Measurements from ENCODE around the gene TAS1R1. TPM values are rescaled to one million over a fixed set of nuclear protein-coding genes. Genes with fewer than 3 reads are reported as not detected.

Gene TAS1R1
- total RNA-seq, 2 experiments from 2014 or later, result not detected

DNA sequence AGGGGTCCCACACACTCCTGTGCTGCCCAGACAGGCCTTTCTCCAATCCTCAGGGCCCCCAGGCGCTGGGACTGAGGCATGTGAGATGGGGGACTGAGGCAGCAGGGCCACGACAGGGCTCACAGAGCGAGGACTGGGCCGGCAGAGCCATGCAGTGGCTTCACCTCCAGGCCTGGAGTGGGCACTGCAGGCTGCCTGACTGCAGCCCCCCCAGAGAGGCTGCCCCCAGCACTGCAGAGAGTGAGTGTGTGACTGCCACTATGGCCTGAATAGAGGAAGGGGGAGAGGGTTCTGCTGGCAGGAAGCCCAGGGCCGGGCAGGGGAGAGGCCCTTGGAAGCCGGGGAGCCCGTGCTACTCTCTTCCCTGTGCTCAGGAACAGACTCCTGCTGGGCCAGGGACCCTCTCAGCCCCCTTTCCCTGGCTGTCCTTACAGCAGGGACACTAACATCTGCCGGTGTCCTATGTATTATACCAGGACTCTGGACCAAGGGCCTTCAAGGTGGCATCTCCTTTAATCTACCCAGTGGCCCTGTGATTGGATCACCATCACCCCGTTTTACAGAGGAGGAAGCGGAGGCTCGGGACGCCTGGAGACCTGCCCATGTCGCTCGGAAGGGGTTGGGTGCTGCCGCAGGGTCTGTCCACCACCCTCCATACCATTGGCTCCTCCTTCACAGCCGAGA, 43.4 kb upstream of the TAS1R1 start:
- Mint-ChIP-seq H3K27me3 (ENCODE audit: low read depth) (no peaks in the 10 kb centered on the region), H3K4me1 (ENCODE audit: low read depth) (no peaks in the 10 kb centered on the region), H3K27ac (no peak overlapping the region), H3K9me3 (no peaks in the 10 kb centered on the region), H3K4me3 (no peak overlapping the region), H3K36me3 (ENCODE audit: low read depth) (no peaks in the 10 kb centered on the region)
- CTCF ChIA-PET, result interaction anchor here (0.6 kb wide), 1 partner anchor 174 kb away, joined by 3 read pairs; no protein-coding TSS in a partner anchor
- DNase-seq, result no peak
- intact Hi-C loops (cut with micrococcal nuclease), result no loop called here

DNA sequence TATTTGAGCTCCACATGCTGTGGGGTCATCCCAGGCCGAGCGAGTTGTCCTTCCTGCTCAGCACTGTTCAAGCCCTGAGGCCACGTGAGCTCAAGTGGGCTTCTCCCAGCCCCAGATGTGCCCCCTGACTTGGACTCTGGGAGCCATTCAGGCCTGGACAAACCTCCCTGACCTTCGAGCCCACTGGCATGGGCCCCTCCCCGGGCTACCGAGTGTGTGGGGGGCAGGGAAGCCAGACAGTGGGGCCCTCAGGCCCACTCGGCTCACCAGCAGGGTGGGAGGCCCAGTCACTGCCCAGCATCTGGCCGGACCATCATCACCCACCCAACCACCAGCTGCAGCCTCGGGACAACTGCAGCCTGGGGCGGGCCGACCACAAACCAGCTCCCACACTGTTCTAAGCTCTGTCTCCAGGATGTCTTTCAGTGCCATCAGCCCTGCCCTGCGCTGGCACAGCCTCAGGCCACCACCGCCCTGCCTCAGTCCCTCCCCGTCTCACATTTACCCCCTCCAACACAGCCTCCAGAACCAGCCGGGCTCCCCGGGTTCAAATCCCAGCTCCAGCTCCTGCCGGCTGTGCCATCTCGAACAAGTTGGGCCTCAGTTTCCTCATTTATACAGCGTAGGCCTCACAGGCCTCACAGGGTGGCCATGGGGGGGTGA, 42.7 kb upstream of the TAS1R1 start:
- no peaks in the 10 kb centered on the region for H3K4me1 Mint-ChIP-seq (ENCODE audit: low read depth)
- DNase-seq, result no peak
- CTCF ChIA-PET, result no interaction called here
- no peak overlapping the region for H3K4me3 Mint-ChIP-seq
- no peaks in the 10 kb centered on the region for H3K27me3 Mint-ChIP-seq (ENCODE audit: low read depth)
- H3K27ac Mint-ChIP-seq, result no peak overlapping the region
- intact Hi-C loops (cut with micrococcal nuclease), result no loop called here
- no peaks in the 10 kb centered on the region for H3K36me3 Mint-ChIP-seq (ENCODE audit: low read depth)
- H3K9me3 Mint-ChIP-seq, result no peaks in the 10 kb centered on the region

DNA sequence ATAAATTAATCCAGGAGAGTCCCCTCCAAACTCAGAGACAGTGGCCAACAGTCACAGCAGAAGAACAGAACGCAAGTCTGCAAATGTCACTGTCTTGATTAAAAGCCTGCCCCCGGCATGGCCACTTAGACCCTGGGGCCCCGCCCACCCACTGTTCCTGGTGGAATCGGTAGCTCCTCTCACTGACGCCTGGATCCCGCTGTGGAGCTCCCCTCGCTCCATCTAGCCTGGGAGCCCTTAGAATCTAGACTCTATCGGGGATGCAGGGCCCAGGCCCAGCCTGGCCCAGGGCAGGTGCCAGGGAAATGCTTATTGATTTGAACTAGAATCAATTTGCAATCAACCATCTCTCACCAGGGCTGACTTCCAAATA, 42.2 kb upstream of the TAS1R1 start:
- Mint-ChIP-seq H3K36me3 (ENCODE audit: low read depth) (no peaks in the 10 kb centered on the region), H3K27me3 (ENCODE audit: low read depth) (no peaks in the 10 kb centered on the region), H3K9me3 (no peaks in the 10 kb centered on the region), H3K4me1 (ENCODE audit: low read depth) (no peaks in the 10 kb centered on the region), H3K27ac (no peak overlapping the region), H3K4me3 (no peak overlapping the region)
- no peak for DNase-seq
- CTCF ChIA-PET, result no interaction called here
- intact Hi-C loops (cut with micrococcal nuclease), result no loop called here

DNA sequence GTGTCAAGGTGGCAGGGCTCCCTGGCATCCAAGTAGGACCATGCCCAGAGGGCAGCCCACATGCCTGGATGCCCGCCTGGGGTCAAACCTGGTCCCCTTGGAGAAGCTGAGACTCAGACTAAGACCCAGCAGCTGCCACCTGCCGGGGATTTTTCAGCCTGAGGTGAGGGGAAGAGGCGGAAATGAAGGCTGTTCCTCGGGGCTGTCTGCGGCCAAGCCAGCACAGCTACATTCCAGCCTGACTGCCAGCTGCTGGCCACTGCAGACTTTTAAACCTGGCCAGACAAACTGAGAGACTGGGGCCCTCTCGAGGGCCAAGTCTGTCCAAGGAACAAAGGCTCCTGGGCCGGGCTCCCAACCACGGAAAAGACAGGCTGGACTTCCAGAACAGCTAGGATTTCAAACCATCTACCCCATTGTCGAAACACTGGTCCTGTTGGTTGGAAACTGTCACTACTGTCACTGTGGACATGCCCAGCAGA, 41.7 kb upstream of the TAS1R1 start:
- H3K27ac Mint-ChIP-seq, result no peak overlapping the region
- no peak overlapping the region for H3K4me3 Mint-ChIP-seq
- H3K27me3 Mint-ChIP-seq (ENCODE audit: low read depth), result no peaks in the 10 kb centered on the region
- H3K9me3 Mint-ChIP-seq, result no peaks in the 10 kb centered on the region
- intact Hi-C loops (cut with micrococcal nuclease), result no loop called here
- H3K36me3 Mint-ChIP-seq (ENCODE audit: low read depth), result no peaks in the 10 kb centered on the region
- no peaks in the 10 kb centered on the region for H3K4me1 Mint-ChIP-seq (ENCODE audit: low read depth)
- CTCF ChIA-PET, result no interaction called here
- no peak for DNase-seq

DNA sequence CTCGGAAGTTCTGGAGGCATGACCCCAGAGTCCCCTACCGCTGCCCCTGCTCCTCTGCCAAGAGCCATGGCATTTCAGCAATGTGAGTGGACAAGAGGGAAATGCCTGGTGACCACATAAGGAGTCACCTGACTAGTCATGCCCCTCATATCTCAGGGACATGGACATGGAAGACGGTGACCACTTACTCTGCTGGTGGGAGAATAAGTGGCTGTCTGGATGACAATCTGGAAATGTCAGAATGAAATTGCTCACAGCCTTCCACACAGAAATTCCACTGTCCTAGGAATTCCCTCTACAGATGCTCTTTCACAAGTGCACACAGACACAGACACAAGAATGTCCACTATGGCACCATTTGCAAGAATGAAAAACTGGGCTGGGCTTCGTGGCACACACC, 39.3 kb upstream of the TAS1R1 start:
- no peaks in the 10 kb centered on the region for H3K4me1 Mint-ChIP-seq (ENCODE audit: low read depth)
- no peaks in the 10 kb centered on the region for H3K27me3 Mint-ChIP-seq (ENCODE audit: low read depth)
- DNase-seq, result no peak
- H3K4me3 Mint-ChIP-seq, result no peak overlapping the region
- H3K9me3 Mint-ChIP-seq, result no peaks in the 10 kb centered on the region
- H3K36me3 Mint-ChIP-seq (ENCODE audit: low read depth), result no peaks in the 10 kb centered on the region
- no peak overlapping the region for H3K27ac Mint-ChIP-seq
- CTCF ChIA-PET, result interaction anchor here (1.5 kb wide), 1 partner anchor 8 kb away, joined by 3 read pairs; no protein-coding TSS in a partner anchor
- intact Hi-C loops (cut with micrococcal nuclease), result no loop called here

DNA sequence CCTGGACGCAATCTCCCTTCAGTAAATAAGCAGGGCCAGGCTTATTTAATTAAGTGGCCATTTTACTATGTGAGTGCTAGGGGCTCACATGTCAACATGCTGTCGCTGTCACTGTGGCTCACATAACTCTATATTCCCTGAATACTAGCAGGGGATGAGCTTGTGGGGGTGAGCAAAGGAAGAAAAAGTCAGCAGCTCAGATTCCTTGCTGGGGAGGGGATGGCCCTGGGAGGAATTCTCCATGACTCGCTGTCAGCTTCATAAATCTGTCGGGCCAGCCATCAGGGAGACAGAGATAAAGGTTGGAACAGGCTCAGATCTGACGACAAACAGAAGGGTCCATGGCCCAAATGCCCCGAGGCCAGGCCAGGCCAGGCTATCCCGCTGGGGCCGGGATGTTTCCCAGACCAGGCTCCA, 37.7 kb upstream of the TAS1R1 start:
- no peaks in the 10 kb centered on the region for H3K36me3 Mint-ChIP-seq (ENCODE audit: low read depth)
- no peaks in the 10 kb centered on the region for H3K9me3 Mint-ChIP-seq
- CTCF ChIA-PET, result interaction anchor here (1.0 kb wide), 1 partner anchor 115 kb away, joined by 3 read pairs; no protein-coding TSS in a partner anchor
- H3K27ac Mint-ChIP-seq, result no peak overlapping the region
- no peak for DNase-seq
- intact Hi-C loops (cut with micrococcal nuclease), result no loop called here
- no peaks in the 10 kb centered on the region for H3K27me3 Mint-ChIP-seq (ENCODE audit: low read depth)
- H3K4me1 Mint-ChIP-seq (ENCODE audit: low read depth), result no peaks in the 10 kb centered on the region
- H3K4me3 Mint-ChIP-seq, result no peak overlapping the region

DNA sequence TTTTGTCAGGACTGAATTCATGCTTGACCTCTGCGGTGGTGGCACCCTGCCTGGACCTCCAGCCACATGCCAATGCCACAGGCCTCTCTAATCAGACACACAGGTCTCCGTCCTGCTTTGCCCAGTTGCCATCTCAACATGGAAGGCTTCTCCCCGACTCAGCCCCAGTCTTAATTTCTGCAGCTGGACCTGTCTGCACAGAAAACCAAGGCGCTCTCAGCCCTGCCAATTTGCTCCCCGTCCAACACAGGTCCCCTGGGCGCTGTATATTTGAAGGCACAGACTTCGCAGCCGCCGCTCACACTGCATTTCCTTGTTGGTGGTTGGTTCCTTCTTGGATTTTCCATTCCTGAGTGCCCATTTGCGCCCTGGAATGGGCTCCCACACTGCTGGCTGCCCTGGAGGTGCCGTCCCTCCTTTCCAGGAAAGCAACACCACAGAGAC, 35.6 kb upstream of the TAS1R1 start:
- no peak overlapping the region for H3K4me3 Mint-ChIP-seq
- H3K4me1 Mint-ChIP-seq (ENCODE audit: low read depth), result no peaks in the 10 kb centered on the region
- no peaks in the 10 kb centered on the region for H3K27me3 Mint-ChIP-seq (ENCODE audit: low read depth)
- no peak overlapping the region for H3K27ac Mint-ChIP-seq
- DNase-seq, result no peak
- peaks cover 5% of the 10 kb centered on the region for H3K36me3 Mint-ChIP-seq (ENCODE audit: low read depth)
- H3K9me3 Mint-ChIP-seq, result no peaks in the 10 kb centered on the region
- CTCF ChIA-PET, result no interaction called here
- intact Hi-C loops (cut with micrococcal nuclease), result no loop called here

DNA sequence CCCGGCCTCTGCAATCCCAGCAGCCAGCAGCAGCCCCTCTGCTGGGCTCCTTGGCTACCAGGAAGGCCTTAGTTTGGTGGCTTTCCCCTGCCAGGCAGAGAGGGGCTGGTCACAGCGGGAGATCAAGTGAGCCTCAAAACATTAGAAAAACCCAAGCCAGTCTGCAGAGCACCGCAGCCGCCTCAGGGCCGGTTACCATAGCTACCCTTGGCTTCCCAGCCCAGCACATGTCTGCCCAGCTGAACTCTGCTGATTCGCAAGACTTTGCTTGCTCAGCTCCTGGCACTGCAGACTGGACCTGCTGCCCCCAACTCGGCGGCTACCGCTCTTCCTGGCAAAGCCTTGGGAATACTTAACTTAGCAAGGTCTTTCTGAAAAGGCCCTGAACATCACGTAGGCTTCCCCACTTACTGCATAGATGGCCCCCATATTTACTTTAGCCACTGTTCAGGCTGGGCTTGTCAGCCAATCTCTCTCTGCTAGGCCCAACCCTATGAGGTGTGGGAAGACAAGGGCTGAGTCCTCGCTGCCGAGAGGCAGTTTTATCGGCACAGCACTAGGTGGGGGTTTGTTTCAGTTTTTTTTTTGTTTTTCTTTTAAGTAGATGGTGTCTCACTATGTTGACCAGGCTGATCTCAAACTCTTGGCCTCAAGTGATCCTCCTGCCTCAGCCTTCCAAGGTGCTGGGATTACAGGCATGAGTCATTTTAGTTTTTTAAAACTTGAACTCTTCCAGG, 35.0 kb upstream of the TAS1R1 start:
- CTCF ChIA-PET, result interaction anchor here (1.7 kb wide), 1 partner anchor 34 kb away, joined by 3 read pairs; no protein-coding TSS in a partner anchor
- no peak overlapping the region for H3K27ac Mint-ChIP-seq
- H3K27me3 Mint-ChIP-seq (ENCODE audit: low read depth), result no peaks in the 10 kb centered on the region
- intact Hi-C loops (cut with micrococcal nuclease), result loop anchor here (5.0 kb wide), 1 partner anchor 33 kb away; no protein-coding TSS in a partner anchor
- H3K9me3 Mint-ChIP-seq, result no peaks in the 10 kb centered on the region
- H3K4me3 Mint-ChIP-seq, result no peak overlapping the region
- no peak for DNase-seq
- no peaks in the 10 kb centered on the region for H3K4me1 Mint-ChIP-seq (ENCODE audit: low read depth)
- peaks cover 6% of the 10 kb centered on the region for H3K36me3 Mint-ChIP-seq (ENCODE audit: low read depth)

DNA sequence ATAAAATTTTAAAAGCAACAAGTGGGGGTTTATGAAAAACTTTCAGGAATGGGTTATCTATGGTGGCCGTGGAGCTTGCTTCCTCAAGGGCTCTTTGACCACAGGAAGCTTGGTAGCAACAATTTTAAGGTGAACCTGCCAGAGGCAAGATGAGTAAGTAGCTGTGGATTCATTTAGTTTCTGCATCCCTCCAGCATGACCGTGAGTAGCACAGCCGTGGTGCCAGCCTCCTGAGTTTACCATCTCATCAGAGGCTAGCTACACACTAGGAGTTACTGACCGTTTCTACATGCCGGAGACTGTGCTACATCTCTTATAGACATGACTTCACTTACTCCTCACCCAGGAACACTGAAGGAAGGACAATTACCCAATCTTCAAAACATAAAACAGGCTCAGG, 33.6 kb upstream of the TAS1R1 start:
- no peaks in the 10 kb centered on the region for H3K9me3 Mint-ChIP-seq
- H3K27ac Mint-ChIP-seq, result no peak overlapping the region
- peaks cover 10% of the 10 kb centered on the region for H3K36me3 Mint-ChIP-seq (ENCODE audit: low read depth)
- no peaks in the 10 kb centered on the region for H3K27me3 Mint-ChIP-seq (ENCODE audit: low read depth)
- intact Hi-C loops (cut with micrococcal nuclease), result loop anchor here (5.0 kb wide), 1 partner anchor 34 kb away; no protein-coding TSS in a partner anchor
- CTCF ChIA-PET, result interaction anchor here (1.0 to 1.7 kb wide), 5 partner anchors 32 to 279 kb away, joined by 3 to 7 read pairs (median 3); partner anchors contain the start of genes NOL9 and TAS1R1
- no peak for DNase-seq
- H3K4me3 Mint-ChIP-seq, result no peak overlapping the region
- no peaks in the 10 kb centered on the region for H3K4me1 Mint-ChIP-seq (ENCODE audit: low read depth)

DNA sequence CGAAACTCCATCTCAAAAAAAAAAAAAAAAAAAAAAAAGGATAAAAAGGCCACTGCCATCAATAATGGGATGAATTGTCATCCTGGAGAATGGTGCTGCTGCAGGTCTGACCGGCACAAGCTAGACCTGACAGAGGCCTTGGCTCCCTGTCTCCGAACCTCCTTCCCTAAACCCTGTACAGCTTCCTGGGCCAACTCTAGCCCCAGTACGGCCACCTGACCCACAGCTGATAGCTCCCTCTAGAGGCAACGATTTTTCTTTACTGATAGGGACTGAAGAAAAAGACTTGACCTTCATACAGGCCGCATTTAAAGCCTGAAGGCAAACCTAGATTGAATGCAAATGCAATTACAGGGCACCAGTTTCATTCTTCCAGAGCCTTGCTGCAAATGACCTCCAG, 31.5 kb upstream of the TAS1R1 start:
- intact Hi-C loops (cut with micrococcal nuclease), result loop anchor here (5.0 kb wide), 1 partner anchor 36 kb away; no protein-coding TSS in a partner anchor

DNA sequence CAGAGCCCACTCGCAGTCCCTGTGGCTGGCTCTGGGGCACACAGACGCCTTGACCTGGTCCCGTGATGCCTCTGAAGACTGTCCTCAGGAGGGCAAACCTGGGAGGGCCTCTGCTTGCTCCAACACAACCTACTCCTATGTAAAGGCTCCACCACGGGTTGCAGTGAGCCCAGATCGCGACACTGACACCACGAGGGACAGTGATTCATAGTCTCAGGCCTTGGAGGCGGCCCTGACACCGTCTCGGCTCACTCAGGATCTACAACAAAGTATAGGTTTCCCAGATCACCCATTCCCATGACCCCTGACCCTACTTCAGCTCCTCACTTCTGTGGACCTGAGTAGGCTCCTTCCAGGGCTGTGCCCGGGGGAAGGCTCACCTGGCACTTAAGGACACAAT, 28.8 kb upstream of the TAS1R1 start:
- no peaks in the 10 kb centered on the region for H3K4me1 Mint-ChIP-seq (ENCODE audit: low read depth)
- H3K4me3 Mint-ChIP-seq, result no peak overlapping the region
- H3K27me3 Mint-ChIP-seq (ENCODE audit: low read depth), result no peaks in the 10 kb centered on the region
- CTCF ChIA-PET, result no interaction called here
- intact Hi-C loops (cut with micrococcal nuclease), result no loop called here
- H3K9me3 Mint-ChIP-seq, result no peaks in the 10 kb centered on the region
- H3K27ac Mint-ChIP-seq, result no peak overlapping the region
- peaks cover 26% of the 10 kb centered on the region for H3K36me3 Mint-ChIP-seq (ENCODE audit: low read depth)
- no peak for DNase-seq

More for the DNA sequence above, 31.5 kb upstream of the TAS1R1 start:
- Mint-ChIP-seq H3K27ac (no peak overlapping the region), H3K27me3 (ENCODE audit: low read depth) (no peaks in the 10 kb centered on the region), H3K9me3 (no peaks in the 10 kb centered on the region), H3K36me3 (ENCODE audit: low read depth) (peaks cover 18% of the 10 kb centered on the region), H3K4me1 (ENCODE audit: low read depth) (no peaks in the 10 kb centered on the region), H3K4me3 (no peak overlapping the region)
- DNase-seq, result no peak
- CTCF ChIA-PET, result interaction anchor here (0.9 to 3.8 kb wide), 5 partner anchors 9 to 111 kb away, joined by 3 to 17 read pairs (median 3); no protein-coding TSS in a partner anchor

DNA sequence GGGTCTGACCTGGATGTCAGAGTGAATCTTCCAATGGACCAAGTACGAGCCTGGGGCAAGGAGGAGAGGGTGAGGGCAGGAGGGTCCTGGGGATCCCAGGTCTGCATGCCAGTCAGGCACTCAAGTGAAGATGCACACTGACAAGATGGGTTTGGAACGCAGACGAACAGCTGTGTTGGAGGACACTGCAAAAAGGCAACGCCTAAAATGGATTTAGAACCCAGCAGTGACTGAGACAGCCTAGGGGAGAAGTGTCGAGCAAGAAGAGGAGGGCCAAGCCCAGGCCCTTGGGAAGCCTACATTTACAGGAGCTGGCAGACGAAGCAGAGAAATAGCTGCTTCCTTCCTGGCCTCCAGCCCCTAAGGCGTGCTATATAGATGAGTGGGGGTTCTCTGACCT, 26.6 kb upstream of the TAS1R1 start:
- Mint-ChIP-seq H3K27ac (no peak overlapping the region), H3K36me3 (ENCODE audit: low read depth) (peaks cover 37% of the 10 kb centered on the region), H3K4me1 (ENCODE audit: low read depth) (no peaks in the 10 kb centered on the region), H3K4me3 (no peak overlapping the region), H3K27me3 (ENCODE audit: low read depth) (no peaks in the 10 kb centered on the region), H3K9me3 (no peaks in the 10 kb centered on the region)
- intact Hi-C loops (cut with micrococcal nuclease), result no loop called here
- DNase-seq, result no peak
- CTCF ChIA-PET, result no interaction called here

Measured in activated naive CD4-positive, alpha-beta T cell treated with anti-CD3 and anti-CD28 coated beads for 36 hours (primary cell).